WERI-Rb-1 (cell line): ENCODE data around the gene SHISAL1.

Source experiments
- DNase-seq: peaks from one replicate; pipeline ENCODE4 v3.0.0-alpha.2; 2020
- H3K27ac ChIP-seq: fragments of 250-450 bp; sonication (Bioruptor Pico); 2 replicates; pipeline ENCODE4 v1.5.1; 2020; ENCODE audit warnings: mild to moderate bottlenecking, moderate library complexity
- H3K27me3 ChIP-seq: fragments of 250-450 bp; sonication (Bioruptor Pico); 2 replicates; pipeline ENCODE4 v1.5.1; 2021; ENCODE audit warnings: mild to moderate bottlenecking, low read depth, moderate library complexity; ENCODE audit not compliant: insufficient read depth, severe bottlenecking
- H3K36me3 ChIP-seq: fragments of 250-450 bp; sonication (Bioruptor Pico); 2 replicates; pipeline ENCODE4 v1.5.1; 2020; ENCODE audit warnings: mild to moderate bottlenecking, moderate library complexity
- H3K4me3 ChIP-seq: 2 replicates; pipeline ENCODE4 v1.5.1; 2011; ENCODE audit warnings: low read depth, mild to moderate bottlenecking, control low read depth, low read length
- H3K9me3 ChIP-seq: fragments of 250-450 bp; sonication (Bioruptor Pico); 2 replicates; pipeline ENCODE4 v1.5.1; 2021; ENCODE audit warnings: mild to moderate bottlenecking, moderate library complexity; ENCODE audit not compliant: severe bottlenecking
- CTCF ChIP-seq: IDR thresholded peaks from 2 replicates; pipeline ENCODE4 v1.5.1; 2011; ENCODE audit warnings: low read depth, mild to moderate bottlenecking, control low read depth, inconsistent platforms, low read length

Gene SHISAL1

DNA sequence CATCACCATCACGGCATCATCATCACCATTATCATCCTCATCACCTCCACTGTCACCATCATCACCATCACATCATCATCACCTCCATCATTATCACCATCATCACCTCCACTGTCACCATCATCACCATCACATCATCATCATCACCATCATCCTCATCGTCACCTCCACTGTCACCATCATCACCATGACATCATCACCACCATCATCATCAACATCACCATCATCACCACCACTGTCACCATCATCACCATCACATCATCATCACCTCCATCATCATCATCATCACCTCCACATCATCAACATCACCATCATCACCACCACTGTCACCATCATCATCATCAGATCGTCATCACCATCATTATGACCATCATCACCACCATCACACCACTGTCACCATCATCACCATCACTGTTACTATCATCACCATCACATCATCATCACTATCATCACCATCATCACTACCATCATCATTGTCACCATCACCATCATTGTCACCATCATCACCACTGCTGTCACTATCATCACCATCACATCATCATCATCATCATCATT, 99.2 kb downstream of the SHISAL1 start:
- Histone ChIP-seq H3K4me3 (no peak overlapping the region), H3K27me3 (no peaks in the 10 kb centered on the region), H3K36me3 (no peaks in the 10 kb centered on the region), H3K9me3 (peaks cover 6% of the 10 kb centered on the region), H3K27ac (no peak overlapping the region)
- no peak for DNase-seq
- no peak for TF ChIP-seq CTCF

- TF ChIP-seq CTCF: no peak
- no peaks in the 10 kb centered on the region for H3K27me3 ChIP-seq
- H3K27ac ChIP-seq: peak overlapping the region; percentile 32; the same call in 1 of the 2 replicates
- peaks cover 6% of the 10 kb centered on the region for H3K9me3 ChIP-seq
- H3K36me3 ChIP-seq: no peaks in the 10 kb centered on the region
- no peak overlapping the region for H3K4me3 ChIP-seq
- no peak for DNase-seq
Measured at GRCh38 chr22:44212936-44213335, 99.8 kb downstream of the SHISAL1 start.

DNA sequence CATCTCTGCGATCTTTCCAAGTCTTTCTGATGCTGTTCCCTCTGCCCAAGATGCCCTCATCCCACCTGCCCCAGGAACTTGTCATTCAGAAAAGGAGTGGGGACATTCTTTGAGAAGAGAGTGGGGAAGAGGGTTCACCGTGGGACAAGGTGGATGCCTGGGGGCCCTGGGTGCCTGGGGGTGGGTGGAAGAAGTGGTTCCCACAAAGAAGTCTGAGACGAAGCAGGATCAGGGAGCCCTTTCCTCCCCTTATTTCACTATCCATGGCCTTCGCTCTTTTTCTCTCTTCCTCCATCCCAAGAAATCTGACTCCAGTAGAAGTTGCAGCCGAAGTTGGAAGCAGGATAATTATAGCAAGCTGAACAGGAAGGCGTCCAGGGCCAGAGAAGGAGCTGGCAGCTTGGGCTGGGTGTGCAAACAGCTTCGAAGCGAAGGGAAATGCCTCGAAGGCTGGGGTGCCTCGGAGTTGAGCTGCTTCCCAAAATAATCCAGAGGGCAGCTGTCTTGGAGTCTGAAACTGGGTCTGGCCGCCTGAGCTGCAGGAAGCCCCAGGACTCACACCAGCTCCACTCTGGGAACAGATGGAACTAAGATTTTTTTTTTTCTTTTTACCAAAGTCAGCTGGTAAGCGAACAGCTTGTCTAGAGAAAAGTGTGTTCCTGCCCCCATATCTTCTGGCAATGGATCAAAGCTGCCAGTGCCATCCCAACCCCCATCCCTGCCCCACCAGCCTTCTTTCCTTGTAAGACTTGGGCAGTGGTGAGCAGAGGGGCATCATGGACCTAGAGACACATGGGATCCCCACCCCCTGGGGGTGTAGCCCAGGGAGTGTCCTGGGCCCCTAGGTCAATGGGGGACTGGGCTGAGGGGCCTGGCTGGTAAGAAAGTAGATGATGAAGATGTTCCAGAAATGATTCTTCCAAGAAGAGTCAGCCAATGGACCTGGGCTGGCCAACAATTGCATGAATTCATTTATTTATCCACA, 100.5 kb downstream of the SHISAL1 start:
- Histone ChIP-seq H3K4me3 (no peak overlapping the region), H3K36me3 (no peaks in the 10 kb centered on the region), H3K9me3 (peaks cover 6% of the 10 kb centered on the region), H3K27me3 (no peaks in the 10 kb centered on the region), H3K27ac (peak overlapping the region; percentile 33)
- DNase-seq: peak; percentile 56
- no peak for TF ChIP-seq CTCF

- Histone ChIP-seq H3K4me3 (no peak overlapping the region), H3K27me3 (no peaks in the 10 kb centered on the region), H3K36me3 (no peaks in the 10 kb centered on the region), H3K27ac (peak overlapping the region; percentile 33), H3K9me3 (peaks cover 6% of the 10 kb centered on the region)
- no peak for DNase-seq
- TF ChIP-seq CTCF: no peak
Measured at GRCh38 chr22:44211256-44211945, 101.3 kb downstream of the SHISAL1 start.

DNA sequence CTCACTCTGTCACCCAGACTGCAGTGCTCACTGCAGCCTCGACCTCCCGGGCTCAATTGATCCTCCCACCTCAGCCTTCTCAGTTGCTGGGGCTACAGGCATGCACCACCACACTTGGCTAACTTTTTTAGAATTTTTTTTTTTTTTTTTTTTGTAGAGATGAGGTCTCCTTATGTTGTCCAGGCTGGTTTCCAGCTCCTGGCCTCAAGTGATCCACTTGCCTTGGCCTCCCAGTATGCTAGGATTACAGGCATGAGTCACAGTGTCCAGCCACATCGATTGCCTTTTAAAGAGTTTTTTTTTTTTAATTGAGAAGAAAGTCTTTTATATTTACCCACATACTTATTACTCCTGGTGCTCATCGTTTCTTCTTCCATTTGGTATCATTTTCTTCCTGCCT, 102.0 kb downstream of the SHISAL1 start:
- TF ChIP-seq CTCF: no peak
- no peaks in the 10 kb centered on the region for H3K27me3 ChIP-seq
- no peak for DNase-seq
- peaks cover 6% of the 10 kb centered on the region for H3K9me3 ChIP-seq
- no peak overlapping the region for H3K27ac ChIP-seq
- H3K4me3 ChIP-seq: no peak overlapping the region
- no peaks in the 10 kb centered on the region for H3K36me3 ChIP-seq
